ENCODE data around the gene VENTX.
A peak's percentile ranks its signal among the peaks of the same experiment; 100 is the strongest.

VENTX gene

GRCh38 chr10:133275684-133276092 is 38.0 kb downstream of the VENTX start:
- peak; percentile 34 for DNase-seq

GRCh38 chr10:133276100-133276434 is 38.4 kb downstream of the VENTX start:
- DNase-seq: no peak

GRCh38 chr10:133276435-133277201 is 39.0 kb downstream of the VENTX start, which contains the start of gene ADAM8:
ADAM8 (minus strand) TSS chr10:133276868; CDS start chr10:133276817, 51 bp downstream.
- DNase-seq: peak; percentile 30

GRCh38 chr10:133277277-133277992 is 39.8 kb downstream of the VENTX start:
- DNase-seq: no peak

GRCh38 chr10:133277993-133278576 is 40.4 kb downstream of the VENTX start:
- DNase-seq: peak; percentile 57

GRCh38 chr10:133278577-133279265 is 41.1 kb downstream of the VENTX start:
- DNase-seq: peak; percentile 73

- DNase-seq: peak; percentile 55
Observed at GRCh38 chr10:133279326-133280226, 41.9 kb downstream of the VENTX start.

GRCh38 chr10:133280391-133281059 is 42.9 kb downstream of the VENTX start:
- DNase-seq: no peak

- no peak for DNase-seq
Observed at GRCh38 chr10:133281084-133281483, 43.4 kb downstream of the VENTX start.

- no peak for DNase-seq
Observed at GRCh38 chr10:133281628-133282372, 44.1 kb downstream of the VENTX start.

- no peak for DNase-seq
Observed at GRCh38 chr10:133282846-133283390, 45.3 kb downstream of the VENTX start.

- no peak for DNase-seq
Observed at GRCh38 chr10:133283931-133284330, 46.3 kb downstream of the VENTX start.

GRCh38 chr10:133285217-133285616 is 47.6 kb downstream of the VENTX start:
- DNase-seq: no peak

GRCh38 chr10:133286366-133286765 is 48.7 kb downstream of the VENTX start:
- no peak for DNase-seq

GRCh38 chr10:133287832-133288500 is 50.3 kb downstream of the VENTX start:
- no peak for DNase-seq

- no peak for DNase-seq
Observed at GRCh38 chr10:133289761-133290160, 52.1 kb downstream of the VENTX start.

All from suppressor macrophage treated with lipopolysaccharide for 4 hours (primary cell).